Measurements from ENCODE around the gene MBOAT1. TPM values are rescaled to one million over a fixed set of nuclear protein-coding genes. Genes with fewer than 3 reads are reported as not detected.
"Not testable (repeated sequence)": the region's sequence is repeated elsewhere in the genome, so short reads cannot be mapped to it uniquely, and the experiment has no call there.

Gene MBOAT1
- total and polyA plus RNA-seq, 2 of the 13 experiments (the other 11 are each of a cell fraction or from before 2014, with no cell fraction given): not detected

GRCh38 chr6:20141931-20142330 is 70.3 kb downstream of the MBOAT1 start:
- H3K27me3 ChIP-seq (ENCODE audit: control insufficient read depth in 1 of 2, insufficient read depth in 2 of 2, low read length in 2 of 2): no peaks in the 10 kb centered on the region
- no peak overlapping the region for H3K4me2 ChIP-seq (ENCODE audit: low read depth, low read length)
- FAIRE-seq (no peak), ATAC-seq (no peak), DNase-seq (ENCODE audit: low spot score) (no peak)
- H3K9ac ChIP-seq (ENCODE audit: insufficient read depth, low read depth, low read length): no peak overlapping the region
- in situ Hi-C loops (cut with HindIII; ENCODE audit: extremely low pct_ligation_motif_present, low pct_unique_long_range_greater_than_20kb): no loop called here
- no peaks in the 10 kb centered on the region for H3K36me3 ChIP-seq (replicated peaks in 1 of 2; ENCODE audit: control insufficient read depth in 1 of 2, insufficient read depth in 2 of 2, low read length in 2 of 2)
- H3K27ac ChIP-seq (ENCODE audit: extremely low read length, insufficient read depth, low read length): no peak overlapping the region
- H2AFZ ChIP-seq (ENCODE audit: low read length): no peak overlapping the region
- no peaks in the 10 kb centered on the region for H4K20me1 ChIP-seq (ENCODE audit: insufficient read depth, low read length)
- no peaks in the 10 kb centered on the region for H3K79me2 ChIP-seq (ENCODE audit: insufficient read depth, low read length)
- POLR2A ChIA-PET: no interaction called here
- BruUV-seq (replicated peaks): no TSS peak
- H3K4me3 ChIP-seq (replicated peaks in 1 of 3; ENCODE audit: insufficient read depth in 1 of 3, low read depth in 2 of 3, low read length in 3 of 3): no peak overlapping the region
- no peaks in the 10 kb centered on the region for H3K4me1 ChIP-seq (ENCODE audit: insufficient read depth, low read length)
- 0% methylated on average over 2 of the region's 2 CpGs for WGBS (ENCODE audit: low lambda C conversion rate)
- TF ChIP-seq MAFF (IDR thresholded peaks at IDR 0.05; ENCODE audit: low read depth, low read length): peak; percentile 70
- peak; percentile 74 to 85 for TF ChIP-seq MAFK (conservative IDR thresholded peaks at IDR 0.05 in 1 of 2, IDR thresholded peaks at IDR 0.05 in 1 of 2; ENCODE audit: low read length in 2 of 2)
- TF ChIP-seq ZNF432 (CRISPR knock-in tag; IDR thresholded peaks at IDR 0.05; ENCODE audit: borderline replicate concordance): no peak
- CTCF ChIA-PET (ENCODE audit: low intra/inter-chr PET ratio, low total read pairs): no interaction called here
- intact Hi-C loops (cut with micrococcal nuclease; ENCODE audit: unreplicated experiment): no loop called here
- no peaks in the 10 kb centered on the region for H3K9me3 ChIP-seq (ENCODE audit: low read length)

- H3K79me2 ChIP-seq (ENCODE audit: insufficient read depth, low read length); H3K9me3 ChIP-seq (ENCODE audit: low read length); H3K27ac ChIP-seq (ENCODE audit: extremely low read length, insufficient read depth, low read length); H2AFZ ChIP-seq (ENCODE audit: low read length); FAIRE-seq; DNase-seq (ENCODE audit: low spot score); H3K27me3 ChIP-seq (ENCODE audit: control insufficient read depth in 1 of 2, insufficient read depth in 2 of 2, low read length in 2 of 2); H3K9ac ChIP-seq (ENCODE audit: insufficient read depth, low read depth, low read length); CTCF ChIA-PET (ENCODE audit: low intra/inter-chr PET ratio, low total read pairs); H4K20me1 ChIP-seq (ENCODE audit: insufficient read depth, low read length); in situ Hi-C loops (cut with HindIII; ENCODE audit: extremely low pct_ligation_motif_present, low pct_unique_long_range_greater_than_20kb); BruUV-seq (replicated peaks); H3K36me3 ChIP-seq (replicated peaks in 1 of 2; ENCODE audit: control insufficient read depth in 1 of 2, insufficient read depth in 2 of 2, low read length in 2 of 2); ATAC-seq; H3K4me2 ChIP-seq (ENCODE audit: low read depth, low read length); H3K4me1 ChIP-seq (ENCODE audit: insufficient read depth, low read length); H3K4me3 ChIP-seq (replicated peaks in 1 of 3; ENCODE audit: insufficient read depth in 1 of 3, low read depth in 2 of 3, low read length in 3 of 3); POLR2A ChIA-PET: not testable (repeated sequence)
- 49% methylated on average over 11 of the region's 11 CpGs for WGBS (ENCODE audit: low lambda C conversion rate)
- intact Hi-C loops (cut with micrococcal nuclease; ENCODE audit: unreplicated experiment): loop anchor here (5.0 kb wide), 1 partner anchor 1718 kb away; no protein-coding TSS in a partner anchor
- TF ChIP-seq ZNF121 (CRISPR knock-in tag; IDR thresholded peaks at IDR 0.05): peak; percentile 38; the same call in 1 of the 2 replicates
These were observed 72.9 kb downstream of the MBOAT1 start for GRCh38 chr6:20139127-20139963.

All from HepG2 (cell line).